ENCODE measurements around the gene YLPM1.
"Not testable (repeated sequence)": the region's sequence is repeated elsewhere in the genome, so short reads cannot be mapped to it uniquely, and the experiment has no call there.

The YLPM1 gene, protein sequence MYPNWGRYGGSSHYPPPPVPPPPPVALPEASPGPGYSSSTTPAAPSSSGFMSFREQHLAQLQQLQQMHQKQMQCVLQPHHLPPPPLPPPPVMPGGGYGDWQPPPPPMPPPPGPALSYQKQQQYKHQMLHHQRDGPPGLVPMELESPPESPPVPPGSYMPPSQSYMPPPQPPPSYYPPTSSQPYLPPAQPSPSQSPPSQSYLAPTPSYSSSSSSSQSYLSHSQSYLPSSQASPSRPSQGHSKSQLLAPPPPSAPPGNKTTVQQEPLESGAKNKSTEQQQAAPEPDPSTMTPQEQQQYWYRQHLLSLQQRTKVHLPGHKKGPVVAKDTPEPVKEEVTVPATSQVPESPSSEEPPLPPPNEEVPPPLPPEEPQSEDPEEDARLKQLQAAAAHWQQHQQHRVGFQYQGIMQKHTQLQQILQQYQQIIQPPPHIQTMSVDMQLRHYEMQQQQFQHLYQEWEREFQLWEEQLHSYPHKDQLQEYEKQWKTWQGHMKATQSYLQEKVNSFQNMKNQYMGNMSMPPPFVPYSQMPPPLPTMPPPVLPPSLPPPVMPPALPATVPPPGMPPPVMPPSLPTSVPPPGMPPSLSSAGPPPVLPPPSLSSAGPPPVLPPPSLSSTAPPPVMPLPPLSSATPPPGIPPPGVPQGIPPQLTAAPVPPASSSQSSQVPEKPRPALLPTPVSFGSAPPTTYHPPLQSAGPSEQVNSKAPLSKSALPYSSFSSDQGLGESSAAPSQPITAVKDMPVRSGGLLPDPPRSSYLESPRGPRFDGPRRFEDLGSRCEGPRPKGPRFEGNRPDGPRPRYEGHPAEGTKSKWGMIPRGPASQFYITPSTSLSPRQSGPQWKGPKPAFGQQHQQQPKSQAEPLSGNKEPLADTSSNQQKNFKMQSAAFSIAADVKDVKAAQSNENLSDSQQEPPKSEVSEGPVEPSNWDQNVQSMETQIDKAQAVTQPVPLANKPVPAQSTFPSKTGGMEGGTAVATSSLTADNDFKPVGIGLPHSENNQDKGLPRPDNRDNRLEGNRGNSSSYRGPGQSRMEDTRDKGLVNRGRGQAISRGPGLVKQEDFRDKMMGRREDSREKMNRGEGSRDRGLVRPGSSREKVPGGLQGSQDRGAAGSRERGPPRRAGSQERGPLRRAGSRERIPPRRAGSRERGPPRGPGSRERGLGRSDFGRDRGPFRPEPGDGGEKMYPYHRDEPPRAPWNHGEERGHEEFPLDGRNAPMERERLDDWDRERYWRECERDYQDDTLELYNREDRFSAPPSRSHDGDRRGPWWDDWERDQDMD (N-terminal part only)

DNA sequence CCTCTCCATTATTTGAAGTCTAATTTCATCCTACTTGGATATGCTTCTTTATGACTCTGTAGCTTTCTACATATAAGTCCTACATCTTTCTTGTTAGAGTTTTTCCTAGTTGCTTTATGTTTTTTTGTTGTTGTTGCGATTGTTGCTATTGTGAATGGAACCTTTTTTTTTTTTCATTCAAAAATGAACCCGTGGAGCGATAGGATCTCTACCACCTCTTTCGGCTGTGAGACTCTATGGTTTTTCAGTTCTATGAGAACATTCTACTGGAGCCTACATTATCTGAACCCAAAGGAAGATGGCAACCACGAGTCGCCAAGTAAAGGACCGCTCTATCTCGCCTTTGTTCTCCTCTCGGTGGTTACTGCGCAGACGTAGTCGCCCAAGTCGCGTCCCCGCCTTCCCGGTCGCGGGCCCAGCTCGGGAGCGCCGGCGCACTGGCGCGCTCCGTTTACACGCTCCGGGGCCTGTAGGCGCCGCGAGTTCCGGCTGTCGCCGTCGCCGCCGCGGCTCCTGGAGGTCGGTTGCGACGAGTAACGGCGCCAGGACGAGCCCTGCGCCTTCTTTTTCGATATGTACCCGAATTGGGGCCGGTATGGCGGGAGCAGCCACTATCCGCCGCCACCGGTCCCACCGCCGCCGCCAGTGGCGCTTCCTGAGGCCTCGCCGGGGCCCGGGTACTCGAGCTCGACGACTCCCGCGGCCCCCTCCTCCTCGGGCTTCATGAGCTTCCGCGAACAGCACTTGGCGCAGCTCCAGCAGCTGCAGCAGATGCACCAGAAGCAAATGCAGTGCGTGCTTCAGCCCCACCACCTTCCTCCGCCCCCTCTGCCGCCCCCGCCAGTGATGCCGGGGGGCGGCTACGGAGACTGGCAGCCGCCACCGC is at the start of gene YLPM1:
Gene YLPM1, plus strand, starts transcription at position 400 of the 886 bp plus-strand sequence. Its CDS starts 174 bp downstream, at position 574.
- DNase-seq: peak; percentile 97

DNA sequence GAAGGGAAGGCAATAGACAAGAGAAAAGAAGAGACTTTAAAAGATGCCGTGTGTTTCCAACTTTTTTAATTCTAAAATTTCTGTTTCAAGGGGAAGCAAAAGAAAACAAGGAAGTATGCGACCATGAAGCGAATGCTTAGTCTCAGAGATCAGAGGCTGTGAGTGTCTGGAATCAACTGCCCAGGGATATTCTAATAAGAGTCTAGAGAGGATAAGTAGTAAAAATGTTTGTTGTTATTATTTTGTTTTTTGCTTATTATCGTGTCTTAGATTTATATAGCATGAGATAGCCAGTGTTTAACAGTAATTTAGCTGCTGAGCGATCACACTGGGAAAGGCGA is 49.8 kb upstream of the YLPM1 start:
- DNase-seq: no peak

DNA sequence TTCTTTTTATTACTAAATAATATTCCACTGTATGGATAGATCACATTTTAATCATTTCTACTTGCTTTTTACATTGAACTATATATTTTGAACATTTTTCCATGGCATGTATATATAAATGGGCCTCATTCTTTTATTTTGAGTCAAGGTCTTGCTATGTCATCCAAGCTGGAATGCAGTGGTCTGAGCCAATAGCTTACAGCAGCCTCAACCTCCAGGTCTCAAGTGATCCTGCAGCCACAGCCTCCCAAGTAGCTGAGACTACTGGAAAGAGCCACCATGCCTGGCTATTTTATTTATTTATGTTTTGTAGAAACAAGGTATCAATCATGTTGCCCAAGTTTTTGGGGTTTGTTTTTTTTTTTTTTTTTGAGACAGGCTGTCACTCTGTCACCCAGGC is 42.6 kb upstream of the YLPM1 start:
- no peak for DNase-seq

DNA sequence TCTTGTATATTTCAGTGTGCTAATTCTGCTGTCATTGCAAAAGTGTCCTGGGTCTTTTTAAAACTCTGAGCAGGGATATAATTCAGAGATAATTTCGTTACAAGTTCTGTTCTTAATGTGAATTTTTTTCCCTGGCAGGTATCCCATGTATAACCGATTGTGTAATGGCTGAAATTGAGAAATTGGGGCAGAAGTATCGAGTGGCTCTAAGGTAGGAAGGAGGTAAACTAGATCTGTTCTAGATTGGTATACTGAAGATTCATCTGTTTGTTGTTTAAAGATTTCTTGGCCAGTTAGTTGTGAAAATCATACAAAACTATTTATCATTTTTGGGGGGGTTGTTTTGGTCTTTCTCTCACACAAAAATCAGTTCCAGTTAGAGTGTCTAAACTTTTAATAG is 40.0 kb upstream of the YLPM1 start:
- no peak for DNase-seq

DNA sequence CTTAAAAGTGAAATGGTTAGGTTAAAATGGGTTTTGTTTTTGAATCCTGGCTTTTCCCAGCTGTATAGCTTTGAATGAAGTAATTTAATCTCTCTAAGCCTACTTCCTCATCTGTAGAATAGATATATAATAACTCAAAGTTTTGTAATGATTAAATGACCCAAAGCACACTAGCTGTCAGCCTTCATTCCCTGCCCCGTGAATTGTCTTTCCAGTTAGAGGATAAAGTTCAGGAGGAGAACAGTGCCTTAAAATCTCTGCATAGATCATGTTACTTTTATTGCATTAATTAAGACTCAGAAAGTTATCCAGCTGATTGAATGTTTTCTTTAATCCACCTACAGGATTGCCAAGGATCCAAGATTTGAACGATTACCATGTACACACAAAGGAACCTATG is 30.7 kb upstream of the YLPM1 start:
- no peak for DNase-seq

DNA sequence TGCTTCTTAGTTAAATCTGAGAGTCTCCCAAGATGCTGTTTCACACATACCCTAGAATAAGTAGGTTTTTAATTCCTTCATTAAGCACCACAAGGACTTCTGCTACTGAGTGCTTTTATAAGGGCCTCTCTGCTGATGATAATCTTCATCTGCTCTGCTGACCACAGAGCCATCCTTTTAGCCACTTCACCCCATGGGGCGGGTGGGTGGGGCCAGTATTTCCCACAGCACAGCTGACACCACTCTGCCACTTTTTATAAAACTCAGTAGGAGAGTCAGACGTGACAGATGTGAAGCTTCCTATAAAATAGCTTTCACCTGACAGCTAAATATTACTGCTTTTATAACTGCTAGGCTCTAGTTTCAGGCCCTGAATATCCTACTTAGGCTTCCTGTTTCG is 29.9 kb upstream of the YLPM1 start:
- peak; percentile 2 for DNase-seq

DNA sequence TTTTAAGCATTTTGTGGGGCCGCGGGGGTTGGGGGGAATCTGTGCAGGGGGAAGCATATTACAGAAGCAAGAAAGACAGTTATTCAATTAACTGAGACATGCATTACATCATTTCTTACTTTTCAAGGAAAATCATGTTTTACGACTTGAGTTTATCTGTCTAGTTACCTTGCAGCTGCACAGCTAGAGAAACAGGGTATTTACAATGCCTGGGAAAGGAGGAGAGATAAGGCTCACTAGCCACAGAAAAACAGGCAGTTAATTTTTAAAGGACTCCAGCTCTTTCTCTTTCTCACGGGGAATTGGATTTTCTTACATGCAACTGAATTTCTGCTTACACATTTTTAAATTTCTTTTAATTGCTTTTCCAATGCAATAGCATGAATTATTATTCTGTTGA is 28.0 kb upstream of the YLPM1 start:
- DNase-seq: no peak

DNA sequence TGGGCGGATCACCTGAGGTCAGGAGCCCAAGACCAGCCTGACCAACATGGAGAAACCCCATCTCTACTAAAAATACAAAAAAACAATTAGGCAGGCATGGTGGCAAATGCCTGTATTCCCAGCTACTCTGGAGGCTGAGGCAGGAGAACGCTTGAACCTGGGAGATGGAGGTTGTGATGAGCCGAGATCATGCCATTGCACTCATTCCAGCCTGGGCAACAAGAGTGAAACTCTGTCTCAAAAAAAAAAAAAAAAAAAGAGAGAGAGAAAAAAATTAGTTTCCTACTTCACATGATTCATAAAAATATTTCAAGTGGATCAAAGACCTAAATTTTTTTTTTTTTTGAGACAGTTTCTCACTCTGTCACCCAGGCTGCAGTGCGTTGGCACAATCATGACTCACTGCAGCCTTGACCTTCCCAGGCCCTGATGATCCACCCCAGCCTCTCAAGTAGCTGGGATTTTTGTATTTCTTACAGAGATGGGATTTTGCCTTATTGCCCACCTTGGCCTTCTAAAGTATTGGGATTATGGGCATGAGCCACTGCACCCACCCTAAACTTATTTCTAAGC is 25.3 kb upstream of the YLPM1 start:
- no peak for DNase-seq

DNA sequence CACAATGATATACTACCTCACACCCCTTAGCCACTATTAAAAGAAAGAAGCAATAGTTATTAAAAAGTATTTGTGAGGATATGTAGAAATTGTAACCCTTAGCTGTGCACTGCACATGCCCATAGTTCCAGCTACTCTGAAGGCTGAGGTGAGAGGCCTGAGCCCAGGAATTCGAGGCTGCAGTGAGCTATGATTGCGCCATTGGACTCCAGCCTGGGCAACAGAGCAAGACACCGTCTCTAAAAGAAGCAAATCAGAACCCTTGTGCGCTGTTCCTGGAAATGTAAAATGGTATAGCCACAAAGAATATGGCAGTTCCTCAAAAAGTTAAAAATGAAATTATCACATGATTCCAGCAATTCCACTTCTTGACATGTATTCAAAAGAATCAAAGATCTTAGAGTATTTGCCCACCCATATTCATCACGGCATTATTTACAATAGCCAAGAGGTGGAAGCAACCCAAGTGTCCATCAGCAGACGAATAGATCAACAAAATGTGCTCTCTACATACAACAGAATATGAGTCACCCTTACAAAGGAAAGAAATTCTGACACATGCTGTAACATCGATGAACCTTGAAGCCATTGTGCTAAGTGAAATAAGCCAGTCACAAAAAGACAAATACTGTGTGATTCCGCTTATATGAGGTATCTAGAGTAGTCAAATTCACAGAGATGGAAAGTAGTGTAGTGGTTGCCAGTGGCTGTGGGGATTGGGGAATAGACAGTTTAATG is 23.7 kb upstream of the YLPM1 start:
- DNase-seq: no peak

DNA sequence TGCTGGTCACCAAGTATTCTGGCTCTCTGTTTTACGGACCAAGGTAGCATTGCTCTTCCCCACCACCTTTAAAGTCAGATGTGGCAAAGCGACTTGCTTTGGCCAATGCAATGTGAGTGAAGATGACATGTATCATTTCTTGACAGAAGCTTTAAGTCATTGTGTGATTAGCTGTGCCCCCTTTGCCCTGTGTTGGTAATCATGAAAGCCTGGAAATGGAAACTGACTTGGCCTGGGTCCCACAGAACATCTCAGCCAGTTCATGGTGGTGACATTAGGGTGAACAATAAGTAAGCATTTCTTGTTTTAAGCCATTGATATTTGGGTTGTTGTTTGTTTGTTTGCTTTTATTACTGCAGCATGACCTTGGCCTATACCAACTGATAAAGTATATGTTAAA is 15.9 kb upstream of the YLPM1 start:
- no peak for DNase-seq

DNA sequence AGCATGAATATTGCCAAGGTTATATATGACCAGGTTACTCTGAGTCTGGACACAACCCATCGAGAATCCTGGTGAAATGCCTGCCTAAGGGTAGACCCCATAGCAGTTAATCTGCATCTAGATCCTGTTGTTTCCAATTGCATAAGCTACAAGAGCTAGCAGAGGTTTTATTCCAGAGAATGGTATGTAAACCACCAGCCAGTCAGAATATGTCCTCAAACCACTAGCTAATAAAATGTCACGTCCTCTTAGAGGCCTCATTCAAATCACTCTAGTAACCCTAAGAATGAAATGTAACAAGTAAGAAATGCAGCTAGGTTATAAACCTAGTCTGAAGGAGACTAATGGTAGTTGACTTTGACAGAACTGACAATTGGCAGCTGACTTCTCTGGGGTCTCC is 9.0 kb upstream of the YLPM1 start:
- DNase-seq: no peak

DNA sequence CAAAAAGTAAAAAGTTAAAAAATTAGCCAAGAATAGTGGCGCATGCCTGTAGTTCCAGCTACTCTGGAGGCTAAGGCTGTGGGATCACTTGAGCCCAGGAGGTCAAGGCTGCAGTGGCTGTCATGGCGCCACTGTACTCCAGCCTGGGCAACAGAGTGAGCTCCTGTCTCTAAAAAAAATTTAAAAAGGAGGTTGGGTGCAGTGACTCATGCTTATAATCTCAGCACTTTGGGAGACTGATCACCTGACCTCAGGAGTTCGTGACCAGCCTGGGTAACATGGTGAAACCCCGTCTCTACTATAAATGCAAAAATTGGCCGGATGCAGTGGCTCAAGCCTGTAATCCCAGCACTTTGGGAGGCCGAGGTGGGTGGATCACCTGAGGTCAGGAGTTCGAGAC is 8.2 kb upstream of the YLPM1 start:
- DNase-seq: no peak

DNA sequence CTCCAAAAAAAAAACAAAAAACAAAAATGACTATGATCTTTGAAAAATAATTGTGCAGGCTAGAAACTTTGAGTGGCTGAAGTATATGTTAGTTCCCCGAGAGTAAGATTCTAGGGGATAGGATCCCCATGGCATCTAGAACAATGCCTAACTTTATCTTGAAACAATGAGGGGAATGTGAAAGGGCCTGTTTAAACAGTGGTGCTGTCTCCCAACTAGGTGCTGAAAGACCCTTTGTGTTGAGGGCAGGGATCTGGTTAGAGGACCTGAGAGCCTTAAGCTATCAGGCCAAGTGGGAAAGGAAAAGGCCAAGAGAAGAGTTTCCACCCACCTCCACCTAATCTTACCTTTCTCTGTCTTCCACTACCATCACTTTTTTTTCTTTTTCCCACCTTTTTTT is 6.8 kb upstream of the YLPM1 start:
- DNase-seq: no peak

DNA sequence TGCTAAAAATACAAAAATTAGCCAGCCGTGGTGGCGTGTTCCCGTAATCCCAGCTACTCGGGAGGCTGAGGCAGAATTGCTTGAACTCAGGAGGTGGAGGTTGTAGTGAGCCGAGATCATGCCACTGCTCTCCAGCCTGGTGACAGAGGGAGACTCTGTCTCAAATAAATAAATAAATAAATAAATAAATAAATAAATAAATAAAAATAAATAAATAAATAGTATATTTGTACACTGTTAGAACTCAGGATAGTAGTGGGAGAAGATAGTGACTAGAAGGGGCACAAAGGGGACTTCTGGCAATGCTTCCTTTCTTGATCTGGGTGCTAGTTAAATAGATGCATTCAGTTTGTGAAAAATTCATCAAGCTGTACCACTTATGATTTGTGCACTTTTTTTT is 4.6 kb upstream of the YLPM1 start:
- DNase-seq: not testable (repeated sequence)

DNA sequence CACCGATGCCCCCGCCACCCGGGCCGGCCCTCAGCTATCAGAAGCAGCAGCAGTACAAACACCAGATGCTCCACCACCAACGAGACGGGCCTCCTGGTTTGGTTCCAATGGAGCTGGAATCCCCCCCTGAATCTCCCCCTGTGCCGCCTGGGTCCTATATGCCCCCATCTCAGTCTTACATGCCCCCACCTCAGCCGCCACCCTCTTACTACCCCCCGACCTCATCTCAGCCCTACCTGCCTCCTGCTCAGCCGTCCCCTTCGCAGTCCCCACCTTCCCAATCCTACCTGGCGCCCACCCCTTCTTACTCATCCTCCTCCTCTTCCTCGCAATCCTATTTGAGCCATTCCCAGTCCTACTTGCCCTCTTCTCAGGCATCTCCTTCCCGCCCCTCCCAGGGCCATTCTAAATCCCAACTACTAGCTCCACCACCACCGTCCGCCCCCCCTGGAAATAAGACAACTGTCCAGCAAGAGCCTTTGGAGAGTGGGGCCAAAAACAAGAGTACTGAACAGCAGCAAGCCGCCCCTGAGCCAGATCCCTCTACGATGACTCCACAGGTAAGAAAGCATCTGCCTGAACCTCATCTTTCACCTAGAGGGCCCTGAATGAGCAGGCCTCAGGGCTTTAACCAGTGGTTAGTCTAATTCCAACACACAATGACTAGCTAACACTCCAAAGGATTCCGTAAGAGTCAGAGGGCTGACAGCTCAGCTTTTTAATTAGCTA is 851 bp downstream of the YLPM1 start:
- DNase-seq: peak; percentile 23

DNA sequence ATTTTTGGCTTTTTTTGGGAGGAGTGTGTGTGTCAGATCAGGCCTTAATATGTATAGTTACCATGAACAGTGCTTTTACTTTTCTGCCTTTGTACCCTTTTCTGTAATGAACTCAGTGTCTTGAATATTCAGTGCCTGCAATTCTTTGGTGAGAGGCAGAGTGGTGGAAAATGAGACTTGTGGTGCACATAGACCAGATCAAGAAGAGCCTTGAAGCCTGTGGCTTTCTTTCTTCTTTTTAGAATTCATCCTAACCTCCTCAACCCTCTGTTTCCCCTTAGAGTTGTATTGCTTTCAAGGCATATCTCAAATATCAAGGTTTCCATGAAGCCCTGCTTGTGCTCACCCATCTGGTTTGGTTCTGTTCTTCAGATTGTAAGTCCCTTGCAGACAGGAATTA is 2.6 kb downstream of the YLPM1 start:
- no peak for DNase-seq

DNA sequence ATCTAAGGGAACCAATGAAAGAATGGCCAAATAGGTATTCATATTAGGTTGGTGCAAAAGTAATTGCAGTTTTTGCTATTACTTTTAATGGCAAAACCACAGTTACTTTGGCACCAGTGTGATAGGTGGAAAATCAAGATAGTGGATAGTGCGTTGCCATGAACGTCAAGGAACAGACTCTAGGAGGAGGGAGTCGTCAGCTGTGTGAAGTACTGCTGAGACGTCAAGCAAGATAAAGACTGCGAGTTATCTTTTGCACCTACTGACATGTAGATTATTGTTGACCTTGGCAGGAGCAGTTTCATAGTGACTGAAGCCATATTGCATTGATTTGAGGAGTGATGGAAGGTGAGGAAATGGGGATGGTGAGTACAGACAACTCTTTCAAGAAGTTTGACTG is 8.3 kb downstream of the YLPM1 start:
- no peak for DNase-seq

DNA sequence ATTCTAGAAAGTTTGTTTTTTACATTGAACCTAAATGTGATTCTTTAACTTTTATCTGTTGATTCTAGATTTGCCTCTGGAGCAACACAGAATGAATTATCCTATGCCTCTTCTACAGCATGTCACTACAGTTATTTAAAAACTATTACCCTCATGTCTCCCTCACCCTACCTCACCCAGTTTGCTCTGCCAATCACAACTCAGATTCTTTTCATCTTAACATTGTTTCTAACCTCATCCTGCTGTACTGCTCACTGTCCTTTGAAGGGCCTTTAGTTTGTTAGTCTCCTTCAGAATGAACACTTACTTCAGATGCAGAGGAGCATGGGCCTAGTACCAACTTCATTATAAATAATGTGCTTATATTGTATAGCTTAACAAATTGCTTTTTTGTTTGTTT is 21.5 kb downstream of the YLPM1 start:
- DNase-seq: no peak

DNA sequence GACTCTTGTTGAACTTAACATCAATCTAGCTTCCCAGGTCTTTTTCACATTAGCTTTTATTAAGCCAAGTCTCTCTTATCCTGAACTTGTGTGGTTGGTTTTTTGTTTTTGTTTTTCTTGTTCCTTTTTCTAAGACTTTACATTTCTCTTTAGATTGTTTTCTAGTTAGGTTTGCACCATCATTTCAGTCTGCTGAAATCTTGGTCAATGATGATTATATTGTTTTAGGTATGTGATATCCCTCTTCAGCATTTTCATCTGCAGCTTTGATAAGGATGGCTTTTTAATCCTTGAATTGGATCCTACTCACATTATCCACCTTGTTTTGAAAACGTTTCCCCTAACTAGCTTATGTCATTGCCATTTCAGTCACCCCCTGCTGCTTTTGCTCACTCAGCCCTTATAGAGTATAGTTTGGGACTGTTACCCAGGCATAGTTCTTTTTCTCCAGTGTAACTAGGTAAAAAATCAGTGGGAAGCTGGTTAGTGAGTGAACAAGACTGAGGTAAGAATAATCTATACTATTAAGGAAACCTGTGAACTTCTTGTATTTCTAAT is 22.0 kb downstream of the YLPM1 start:
- DNase-seq: no peak

DNA sequence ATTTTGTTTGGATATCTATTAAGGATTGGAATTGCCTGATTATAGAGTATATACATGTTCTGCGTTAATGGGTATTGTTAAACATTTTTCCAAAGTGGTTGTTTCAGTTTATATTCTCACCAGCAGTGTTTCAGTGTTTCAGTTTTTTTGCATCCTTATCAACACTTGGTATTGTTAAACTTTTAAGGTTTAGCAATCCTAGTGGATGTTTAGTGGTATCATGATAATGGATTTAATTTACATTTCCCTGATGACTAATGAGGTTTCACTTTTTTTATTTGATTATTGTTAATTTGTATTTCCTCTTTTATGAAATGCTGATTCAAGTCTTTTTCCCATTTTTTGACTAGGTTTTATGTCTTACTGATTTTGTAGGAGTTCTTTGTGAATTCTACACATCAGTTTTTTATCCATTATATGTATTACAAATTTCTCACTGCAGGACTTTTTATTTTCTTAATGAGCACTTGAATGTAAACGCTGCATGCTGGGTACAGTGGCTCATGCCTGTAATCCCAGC is 23.7 kb downstream of the YLPM1 start:
- DNase-seq: no peak
